NCI-H146 treated with DMSO at 0.1 percent for 48 hours (cell line): ENCODE data around the gene ST3GAL5.

Source experiments
- DNase-seq: peaks from one replicate; lab custom pipeline; 2025; ENCODE audit not compliant: unreplicated experiment; lab: John Stamatoyannopoulos, UW

Gene ST3GAL5

GRCh38 chr2:85917887-85918795 lies 29.4 kb upstream of the ST3GAL5 start:
- DNase-seq, result no peak

GRCh38 chr2:85915606-85916303 lies 27.0 kb upstream of the ST3GAL5 start:
- no peak for DNase-seq

GRCh38 chr2:85914922-85915321 lies 26.1 kb upstream of the ST3GAL5 start:
- peak; percentile 29 for DNase-seq

GRCh38 chr2:85913884-85914881 lies 25.4 kb upstream of the ST3GAL5 start:
- DNase-seq, result peak; percentile 29

GRCh38 chr2:85911814-85912692 lies 23.3 kb upstream of the ST3GAL5 start:
- no peak for DNase-seq

GRCh38 chr2:85911097-85911496 lies 22.3 kb upstream of the ST3GAL5 start:
- DNase-seq, result no peak

GRCh38 chr2:85909005-85909404 lies 20.2 kb upstream of the ST3GAL5 start:
- DNase-seq, result no peak

- no peak for DNase-seq
These were observed 19.7 kb upstream of the ST3GAL5 start for GRCh38 chr2:85908506-85908905.

GRCh38 chr2:85907671-85908157 lies 18.9 kb upstream of the ST3GAL5 start:
- DNase-seq, result no peak

GRCh38 chr2:85906748-85907147 lies 18.0 kb upstream of the ST3GAL5 start:
- DNase-seq, result no peak

- DNase-seq, result no peak
These were observed 17.1 kb upstream of the ST3GAL5 start for GRCh38 chr2:85905891-85906290.

- no peak for DNase-seq
These were observed 16.4 kb upstream of the ST3GAL5 start for GRCh38 chr2:85905187-85905666.

GRCh38 chr2:85903849-85904248 lies 15.1 kb upstream of the ST3GAL5 start:
- no peak for DNase-seq

- no peak for DNase-seq
These were observed 13.7 kb upstream of the ST3GAL5 start for GRCh38 chr2:85902496-85902895.

GRCh38 chr2:85901155-85901554 lies 12.4 kb upstream of the ST3GAL5 start:
- DNase-seq, result no peak

- no peak for DNase-seq
These were observed 11.6 kb upstream of the ST3GAL5 start for GRCh38 chr2:85900366-85900765.

GRCh38 chr2:85899849-85900248 lies 11.1 kb upstream of the ST3GAL5 start:
- DNase-seq, result no peak

GRCh38 chr2:85899284-85899683 lies 10.5 kb upstream of the ST3GAL5 start:
- no peak for DNase-seq

GRCh38 chr2:85898881-85899280 lies 10.1 kb upstream of the ST3GAL5 start:
- DNase-seq, result no peak
